HepG2 (cell line): ENCODE results near the gene TCAP. TPM values are rescaled to one million over a fixed set of nuclear protein-coding genes. Genes with fewer than 3 reads are reported as not detected.

Experiments
- ATAC-seq: fragments of 200-7000 bp; cut with Tn5 transposase; 3 replicates; pipeline ENCODE4 v1.9.1; 2020; ENCODE audit warnings: mild to moderate bottlenecking, moderate library complexity
- BruUV-seq: library from RNA; stranded (reverse); fragments of 400-500 nt; replicated peaks from 2 replicates; lab custom pipeline; 2021; lab: Mats Ljungman, UMichigan
- CTCF ChIA-PET: fragments of 300-600 bp; formaldehyde crosslinking; extraction: SDS; loops from one replicate; lab custom pipeline; 2021; ENCODE audit warnings: low total read pairs, inconsistent platforms, low intra/inter-chr PET ratio; lab: Yijun Ruan, JAX
- POLR2A ChIA-PET: fragments of 350-600 bp; sonication (Branson Sonifier 250); formaldehyde crosslinking; loops from one replicate; lab custom pipeline; 2020; ENCODE audit warnings: antibody characterized with exemption, inconsistent platforms; lab: Yijun Ruan, JAX
- DNase-seq: peaks from one replicate; pipeline ENCODE4 v3.0.0-alpha.2; 2015; ENCODE audit warnings: low spot score
- FAIRE-seq: peaks from 3 replicates; lab custom pipeline; 2011; peaks lifted over from hg19 to GRCh38; lab: Jason Lieb, UNC
- H2AFZ ChIP-seq: one replicate; pipeline ENCODE4 v1.6.1; 2011; ENCODE audit warnings: low read length, inconsistent platforms
- H3K27ac ChIP-seq: fragments of 300-600 bp; 3 replicates; pipeline ENCODE4 v1.8.0; 2011; ENCODE audit warnings: mixed run types, mild to moderate bottlenecking, mixed read lengths, low read length, inconsistent platforms; ENCODE audit not compliant: insufficient read depth; ENCODE audit errors: extremely low read length
- H3K27me3 ChIP-seq, 2 experiments: fragments of 200-600 bp in 1 of 2; 2 replicates in 1 of 2; 3 replicates in 1 of 2; pipeline versions ENCODE4 v1.6.0 to v1.8.0; 2011; ENCODE audit warnings: low read length in 2 of 2, mild to moderate bottlenecking in 2 of 2, moderate library complexity in 2 of 2, inconsistent platforms in 1 of 2; ENCODE audit not compliant: insufficient read depth in 2 of 2, control insufficient read depth in 1 of 2
- H3K36me3 ChIP-seq, 2 experiments: fragments of 200-600 bp in 1 of 2; replicated peaks in 1 of 2; 2 replicates in 1 of 2; 3 replicates in 1 of 2; pipeline versions ENCODE4 v1.5.1 to v1.8.0; 2011; ENCODE audit warnings: low read length in 2 of 2, inconsistent platforms in 1 of 2; ENCODE audit not compliant: insufficient read depth in 2 of 2, control insufficient read depth in 1 of 2
- H3K4me1 ChIP-seq: 2 replicates; pipeline ENCODE4 v1.5.1; 2012; ENCODE audit warnings: low read length, inconsistent platforms; ENCODE audit not compliant: insufficient read depth
- H3K4me2 ChIP-seq: 2 replicates; pipeline ENCODE4 v1.6.0; 2011; ENCODE audit warnings: low read depth, low read length, inconsistent platforms
- H3K4me3 ChIP-seq, 3 experiments: fragments of 200-600 bp in 1 of 3; sonication (generic), shearing (Covaris generic) in 1 of 3; replicated peaks in 1 of 3; 2 replicates each; pipeline ENCODE4 v1.5.1; 2011 to 2016; ENCODE audit warnings: low read length in 3 of 3, inconsistent platforms in 2 of 3, low read depth in 2 of 3, mild to moderate bottlenecking in 2 of 3, control low read depth in 1 of 3, mixed read lengths in 1 of 3; ENCODE audit not compliant: insufficient read depth in 1 of 3
- H3K79me2 ChIP-seq: one replicate; pipeline ENCODE4 v1.6.1; 2011; ENCODE audit warnings: low read length, inconsistent platforms; ENCODE audit not compliant: insufficient read depth
- H3K9ac ChIP-seq: 2 replicates; pipeline ENCODE4 v1.6.0; 2011; ENCODE audit warnings: mild to moderate bottlenecking, low read depth, low read length, inconsistent platforms; ENCODE audit not compliant: insufficient read depth
- H3K9me3 ChIP-seq: 2 replicates; pipeline ENCODE4 v1.5.1; 2012; ENCODE audit warnings: mild to moderate bottlenecking, low read length
- H4K20me1 ChIP-seq: 2 replicates; pipeline ENCODE4 v1.6.0; 2011; ENCODE audit warnings: inconsistent platforms, mild to moderate bottlenecking, low read length, moderate library complexity; ENCODE audit not compliant: insufficient read depth
- NCOR1 ChIP-seq: fragments of 200-600 bp; sonication (generic); IDR thresholded peaks from 2 replicates; pipeline ENCODE4 v1.7.0; 2017; ENCODE audit warnings: antibody characterized with exemption, low read length, borderline replicate concordance
- POLR2AphosphoS5 ChIP-seq: IDR thresholded peaks from 2 replicates; pipeline ENCODE4 v1.6.1; 2012; ENCODE audit warnings: low read depth, low read length
- SNAPC2 ChIP-seq: sonication (generic); formaldehyde crosslinking; IDR thresholded peaks from 2 replicates; pipeline ENCODE4 v1.8.1; 2022; ENCODE audit warnings: mild to moderate bottlenecking, missing genetic modification reagents
- ZNF224 ChIP-seq: sonication (generic); formaldehyde crosslinking; IDR thresholded peaks from 2 replicates; pipeline ENCODE4 v1.5.0; 2020; ENCODE audit warnings: mild to moderate bottlenecking, missing genetic modification reagents
- ZNF496 ChIP-seq: sonication (generic); formaldehyde crosslinking; IDR thresholded peaks from 2 replicates; pipeline ENCODE4 v1.8.1; 2023; ENCODE audit warnings: mild to moderate bottlenecking, moderate library complexity, missing genetic modification reagents; ENCODE audit not compliant: insufficient replicate concordance
- ZNF510 ChIP-seq: sonication (generic); formaldehyde crosslinking; IDR thresholded peaks from 2 replicates; pipeline ENCODE4 v1.4.0; 2020; ENCODE audit warnings: low read depth, mild to moderate bottlenecking, missing genetic modification reagents
- ZSCAN9 ChIP-seq: IDR thresholded peaks from 2 replicates; pipeline ENCODE4 v1.6.1; 2016; ENCODE audit warnings: borderline replicate concordance
- WGBS: methylation state at CpG from one replicate; pipeline ENCODE4 v1.1.6; 2017; ENCODE audit warnings: low lambda C conversion rate; 5-methylcytosine and 5-hydroxymethylcytosine counted together
- in situ Hi-C: cut with HindIII; loops from 2 replicates; pipeline ENCODE4 v1.10.0; 2017; ENCODE audit warnings: low pct_unique_long_range_greater_than_20kb; ENCODE audit not compliant: extremely low pct_ligation_motif_present
- intact Hi-C: fragments of 100-400 bp; cut with micrococcal nuclease; formaldehyde crosslinking; loops from one replicate; pipeline ENCODE4 v1.10.0; 2022; ENCODE audit not compliant: unreplicated experiment
- polyA plus RNA-seq, 8 experiments: library from polyadenylated mRNA; depleted of rRNA in 3 of 8; stranded (reverse) in 7 of 8; unstranded in 1 of 8; fragments of >200 nt; fragmentation: Illumina TruSeq in 4 of 8; extraction: Trizol in 4 of 8; gene quantifications; 2 replicates each; pipeline versions ENCODE4 v1.2.1 to v1.2.3, GENCODE V29; 2011 to 2016; ENCODE audit warnings: low read depth in 4 of 8, missing spikeins in 1 of 8, mixed read lengths in 1 of 8; ENCODE audit not compliant: insufficient read depth in 1 of 8
- total RNA-seq, 5 experiments: library from RNA; depleted of rRNA; stranded (reverse); fragments of >200 nt; fragmentation: Illumina TruSeq; extraction: Trizol; gene quantifications; 2 replicates each; pipeline ENCODE4 v1.2.3, GENCODE V29; 2016; ENCODE audit warnings: low read depth in 1 of 5
- TF ChIP-seq, protein P1 (sequence below): sonication (generic); formaldehyde crosslinking; IDR thresholded peaks from 2 replicates; pipeline ENCODE4 v1.4.0; 2020; ENCODE audit warnings: missing genetic modification reagents, borderline replicate concordance
- TF ChIP-seq, protein P2 (sequence below): sonication (generic); formaldehyde crosslinking; IDR thresholded peaks from 2 replicates; pipeline ENCODE4 v1.4.0; 2020; ENCODE audit warnings: missing genetic modification reagents
- TF ChIP-seq, protein P3 (sequence below): sonication (generic); formaldehyde crosslinking; conservative IDR thresholded peaks from 2 replicates; pipeline ENCODE4 v1.4.0; 2020; ENCODE audit warnings: missing genetic modification reagents
- TF ChIP-seq, protein P4 (sequence below): sonication (generic); formaldehyde crosslinking; IDR thresholded peaks from 2 replicates; pipeline ENCODE4 v1.5.0; 2020; ENCODE audit warnings: missing genetic modification reagents, mild to moderate bottlenecking, borderline replicate concordance
- TF ChIP-seq, protein P5 (sequence below): sonication (generic); formaldehyde crosslinking; IDR thresholded peaks from 2 replicates; pipeline ENCODE4 v1.4.0; 2020; ENCODE audit warnings: missing genetic modification reagents, mild to moderate bottlenecking, borderline replicate concordance

Gene TCAP
- total and polyA plus RNA-seq, 2 of the 13 experiments (the other 11 are each of a cell fraction or from before 2014, with no cell fraction given) = 0.24 to 0.65 TPM

DNA sequence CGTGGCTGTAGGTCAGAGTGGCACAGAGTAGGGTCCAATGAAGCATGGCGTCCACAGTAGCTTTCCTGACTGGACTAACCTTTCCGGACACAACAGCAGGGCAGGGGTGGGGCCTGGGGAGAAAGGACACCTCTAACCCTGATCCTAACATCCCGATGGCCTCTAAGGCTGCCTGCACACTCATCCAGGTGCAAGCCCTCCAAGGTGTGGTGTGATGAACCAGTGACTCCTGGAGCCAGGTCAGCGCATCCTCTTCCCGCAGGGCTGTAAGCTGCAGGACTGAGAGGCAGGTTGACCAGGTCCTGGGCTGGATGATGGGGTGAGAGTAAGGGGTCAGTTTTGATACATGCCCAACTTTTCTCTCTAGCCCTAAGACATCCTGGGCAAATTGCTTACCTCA lies 31.6 kb downstream of the TCAP start (continued):
- TF ChIP-seq, protein P1, sequence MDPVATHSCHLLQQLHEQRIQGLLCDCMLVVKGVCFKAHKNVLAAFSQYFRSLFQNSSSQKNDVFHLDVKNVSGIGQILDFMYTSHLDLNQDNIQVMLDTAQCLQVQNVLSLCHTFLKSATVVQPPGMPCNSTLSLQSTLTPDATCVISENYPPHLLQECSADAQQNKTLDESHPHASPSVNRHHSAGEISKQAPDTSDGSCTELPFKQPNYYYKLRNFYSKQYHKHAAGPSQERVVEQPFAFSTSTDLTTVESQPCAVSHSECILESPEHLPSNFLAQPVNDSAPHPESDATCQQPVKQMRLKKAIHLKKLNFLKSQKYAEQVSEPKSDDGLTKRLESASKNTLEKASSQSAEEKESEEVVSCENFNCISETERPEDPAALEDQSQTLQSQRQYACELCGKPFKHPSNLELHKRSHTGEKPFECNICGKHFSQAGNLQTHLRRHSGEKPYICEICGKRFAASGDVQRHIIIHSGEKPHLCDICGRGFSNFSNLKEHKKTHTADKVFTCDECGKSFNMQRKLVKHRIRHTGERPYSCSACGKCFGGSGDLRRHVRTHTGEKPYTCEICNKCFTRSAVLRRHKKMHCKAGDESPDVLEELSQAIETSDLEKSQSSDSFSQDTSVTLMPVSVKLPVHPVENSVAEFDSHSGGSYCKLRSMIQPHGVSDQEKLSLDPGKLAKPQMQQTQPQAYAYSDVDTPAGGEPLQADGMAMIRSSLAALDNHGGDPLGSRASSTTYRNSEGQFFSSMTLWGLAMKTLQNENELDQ (CRISPR knock-in tag) = no peak

DNA sequence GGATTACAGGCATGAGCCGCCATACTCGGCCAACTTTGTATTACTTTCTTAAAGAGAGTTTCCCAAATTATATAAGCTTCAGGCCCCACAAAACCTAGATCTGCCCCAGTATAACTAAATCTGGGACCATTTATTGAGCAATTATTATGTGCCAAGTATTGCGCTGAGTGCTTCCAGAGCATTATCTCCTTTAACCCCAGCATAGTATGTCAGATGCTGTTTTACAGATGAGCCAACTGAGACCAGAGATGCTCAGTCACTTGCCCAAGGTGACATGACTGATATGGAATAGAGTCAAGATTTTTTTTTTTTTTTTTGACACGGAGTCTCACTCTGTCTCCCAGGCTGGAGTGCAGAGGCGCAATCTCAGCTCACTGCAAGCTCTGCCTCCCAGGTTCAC lies 32.8 kb downstream of the TCAP start:
- ChIA-PET POLR2A (interaction anchor here (1.1 to 6.6 kb wide), 3 partner anchors 10 to 33 kb away, joined by 3 to 118 read pairs (median 96); partner anchors contain the start of genes MIEN1 and PGAP3), CTCF (no interaction called here)
- Histone ChIP-seq H4K20me1 (no peaks in the 10 kb centered on the region; the same call in 1 of the 2 replicates), H3K4me3 (no peak overlapping the region), H2AFZ (no peak overlapping the region), H3K9me3 (no peaks in the 10 kb centered on the region), H3K27ac (no peak overlapping the region), H3K9ac (no peak overlapping the region), H3K36me3 (no peaks in the 10 kb centered on the region), H3K79me2 (peaks cover 38% of the 10 kb centered on the region), H3K27me3 (no peaks in the 10 kb centered on the region), H3K4me2 (no peak overlapping the region), H3K4me1 (peaks cover 78% of the 10 kb centered on the region)
- no peak for FAIRE-seq
- 96% methylated on average over 5 of the region's 5 CpGs for WGBS
- in situ Hi-C loops = no loop called here
- BruUV-seq = no TSS peak
- no peak for DNase-seq
- intact Hi-C loops = no loop called here
- no peak for ATAC-seq
- no peak for TF ChIP-seq ZNF496 (CRISPR knock-in tag)
- TF ChIP-seq POLR2AphosphoS5 = no peak
- TF ChIP-seq, protein P2, sequence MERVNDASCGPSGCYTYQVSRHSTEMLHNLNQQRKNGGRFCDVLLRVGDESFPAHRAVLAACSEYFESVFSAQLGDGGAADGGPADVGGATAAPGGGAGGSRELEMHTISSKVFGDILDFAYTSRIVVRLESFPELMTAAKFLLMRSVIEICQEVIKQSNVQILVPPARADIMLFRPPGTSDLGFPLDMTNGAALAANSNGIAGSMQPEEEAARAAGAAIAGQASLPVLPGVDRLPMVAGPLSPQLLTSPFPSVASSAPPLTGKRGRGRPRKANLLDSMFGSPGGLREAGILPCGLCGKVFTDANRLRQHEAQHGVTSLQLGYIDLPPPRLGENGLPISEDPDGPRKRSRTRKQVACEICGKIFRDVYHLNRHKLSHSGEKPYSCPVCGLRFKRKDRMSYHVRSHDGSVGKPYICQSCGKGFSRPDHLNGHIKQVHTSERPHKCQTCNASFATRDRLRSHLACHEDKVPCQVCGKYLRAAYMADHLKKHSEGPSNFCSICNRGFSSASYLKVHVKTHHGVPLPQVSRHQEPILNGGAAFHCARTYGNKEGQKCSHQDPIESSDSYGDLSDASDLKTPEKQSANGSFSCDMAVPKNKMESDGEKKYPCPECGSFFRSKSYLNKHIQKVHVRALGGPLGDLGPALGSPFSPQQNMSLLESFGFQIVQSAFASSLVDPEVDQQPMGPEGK = no peak
- no peak for TF ChIP-seq ZSCAN9
- TF ChIP-seq NCOR1 = no peak
- TF ChIP-seq ZNF224 = no peak
- TF ChIP-seq, protein P3, sequence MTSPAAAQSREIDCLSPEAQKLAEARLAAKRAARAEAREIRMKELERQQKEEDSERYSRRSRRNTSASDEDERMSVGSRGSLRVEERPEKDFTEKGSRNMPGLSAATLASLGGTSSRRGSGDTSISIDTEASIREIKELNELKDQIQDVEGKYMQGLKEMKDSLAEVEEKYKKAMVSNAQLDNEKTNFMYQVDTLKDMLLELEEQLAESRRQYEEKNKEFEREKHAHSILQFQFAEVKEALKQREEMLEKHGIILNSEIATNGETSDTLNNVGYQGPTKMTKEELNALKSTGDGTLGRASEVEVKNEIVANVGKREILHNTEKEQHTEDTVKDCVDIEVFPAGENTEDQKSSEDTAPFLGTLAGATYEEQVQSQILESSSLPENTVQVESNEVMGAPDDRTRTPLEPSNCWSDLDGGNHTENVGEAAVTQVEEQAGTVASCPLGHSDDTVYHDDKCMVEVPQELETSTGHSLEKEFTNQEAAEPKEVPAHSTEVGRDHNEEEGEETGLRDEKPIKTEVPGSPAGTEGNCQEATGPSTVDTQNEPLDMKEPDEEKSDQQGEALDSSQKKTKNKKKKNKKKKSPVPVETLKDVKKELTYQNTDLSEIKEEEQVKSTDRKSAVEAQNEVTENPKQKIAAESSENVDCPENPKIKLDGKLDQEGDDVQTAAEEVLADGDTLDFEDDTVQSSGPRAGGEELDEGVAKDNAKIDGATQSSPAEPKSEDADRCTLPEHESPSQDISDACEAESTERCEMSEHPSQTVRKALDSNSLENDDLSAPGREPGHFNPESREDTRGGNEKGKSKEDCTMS (CRISPR knock-in tag) = no peak
- TF ChIP-seq, protein P4, sequence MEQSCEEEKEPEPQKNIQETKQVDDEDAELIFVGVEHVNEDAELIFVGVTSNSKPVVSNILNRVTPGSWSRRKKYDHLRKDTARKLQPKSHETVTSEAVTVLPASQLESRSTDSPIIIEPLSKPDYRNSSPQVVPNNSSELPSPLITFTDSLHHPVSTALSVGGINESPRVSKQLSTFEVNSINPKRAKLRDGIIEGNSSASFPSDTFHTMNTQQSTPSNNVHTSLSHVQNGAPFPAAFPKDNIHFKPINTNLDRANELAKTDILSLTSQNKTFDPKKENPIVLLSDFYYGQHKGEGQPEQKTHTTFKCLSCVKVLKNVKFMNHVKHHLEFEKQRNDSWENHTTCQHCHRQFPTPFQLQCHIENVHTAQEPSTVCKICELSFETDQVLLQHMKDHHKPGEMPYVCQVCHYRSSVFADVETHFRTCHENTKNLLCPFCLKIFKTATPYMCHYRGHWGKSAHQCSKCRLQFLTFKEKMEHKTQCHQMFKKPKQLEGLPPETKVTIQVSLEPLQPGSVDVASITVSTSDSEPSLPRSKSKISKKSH (CRISPR knock-in tag) = no peak
- TF ChIP-seq SNAPC2 = no peak
- TF ChIP-seq, protein P5, sequence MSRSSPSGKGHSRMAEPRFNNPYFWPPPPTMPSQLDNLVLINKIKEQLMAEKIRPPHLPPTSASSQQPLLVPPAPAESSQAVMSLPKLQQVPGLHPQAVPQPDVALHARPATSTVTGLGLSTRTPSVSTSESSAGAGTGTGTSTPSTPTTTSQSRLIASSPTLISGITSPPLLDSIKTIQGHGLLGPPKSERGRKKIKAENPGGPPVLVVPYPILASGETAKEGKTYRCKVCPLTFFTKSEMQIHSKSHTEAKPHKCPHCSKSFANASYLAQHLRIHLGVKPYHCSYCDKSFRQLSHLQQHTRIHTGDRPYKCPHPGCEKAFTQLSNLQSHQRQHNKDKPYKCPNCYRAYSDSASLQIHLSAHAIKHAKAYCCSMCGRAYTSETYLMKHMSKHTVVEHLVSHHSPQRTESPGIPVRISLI (CRISPR knock-in tag) = no peak
- TF ChIP-seq ZNF510 = no peak
